Lower leg skin (tissue), 4 donors: ENCODE data around the gene LOXL4. TPM values are rescaled to one million over a fixed set of nuclear protein-coding genes. Genes with fewer than 3 reads are reported as not detected.

Experiments
- DNase-seq, 2 donors: peaks; one replicate each; pipeline ENCODE4 v3.0.0-alpha.2; 2019; ENCODE audit warnings: low spot score in 2 of 2
- H3K4me3 ChIP-seq: fragments of 200-600 bp; sonication (generic); 2 replicates; pipeline ENCODE4 v1.5.1; 2017; ENCODE audit warnings: mild to moderate bottlenecking, low read depth; ENCODE audit not compliant: poor library complexity, severe bottlenecking
- POLR2A ChIP-seq, 2 donors: fragments of 450-650 bp; IDR thresholded peaks; one replicate each; pipeline ENCODE4 v1.6.1; 2016 to 2017; ENCODE audit warnings: antibody characterized with exemption in 2 of 2, mild to moderate bottlenecking in 1 of 2, moderate library complexity in 1 of 2
- WGBS, 2 donors: methylation state at CpG; one replicate each; pipeline ENCODE4 v1.1.5; 2018; 5-methylcytosine and 5-hydroxymethylcytosine counted together
- intact Hi-C: fragments of 100-400 bp; cut with DNase I; formaldehyde crosslinking; loops from one replicate; pipeline ENCODE4 v1.15.0; 2023; ENCODE audit warnings: low total_unique reads
- total RNA-seq, 4 donors: library from RNA; depleted of rRNA; stranded (reverse); fragments of >200 nt; gene quantifications; one replicate each; pipeline ENCODE4 v1.1.0, GENCODE V29; 2016
- TF ChIP-seq, protein P1 (sequence below), 3 donors: fragments of 450-650 bp; IDR thresholded peaks; one replicate each; pipeline ENCODE4 v1.5.1; 2016; ENCODE audit warnings: antibody characterized with exemption in 3 of 3, mild to moderate bottlenecking in 3 of 3, moderate library complexity in 2 of 3

LOXL4 gene
- total RNA-seq, 4 donors from 2014 or later, result 1.7 to 4.0 (median 2.3) TPM

- intact Hi-C loops, result loop anchor here (10.0 kb wide), 1 partner anchor 398 kb away; no protein-coding TSS in a partner anchor
- TF ChIP-seq POLR2A (IDR thresholded peaks at IDR 0.05), result no peak
- TF ChIP-seq, protein P1, sequence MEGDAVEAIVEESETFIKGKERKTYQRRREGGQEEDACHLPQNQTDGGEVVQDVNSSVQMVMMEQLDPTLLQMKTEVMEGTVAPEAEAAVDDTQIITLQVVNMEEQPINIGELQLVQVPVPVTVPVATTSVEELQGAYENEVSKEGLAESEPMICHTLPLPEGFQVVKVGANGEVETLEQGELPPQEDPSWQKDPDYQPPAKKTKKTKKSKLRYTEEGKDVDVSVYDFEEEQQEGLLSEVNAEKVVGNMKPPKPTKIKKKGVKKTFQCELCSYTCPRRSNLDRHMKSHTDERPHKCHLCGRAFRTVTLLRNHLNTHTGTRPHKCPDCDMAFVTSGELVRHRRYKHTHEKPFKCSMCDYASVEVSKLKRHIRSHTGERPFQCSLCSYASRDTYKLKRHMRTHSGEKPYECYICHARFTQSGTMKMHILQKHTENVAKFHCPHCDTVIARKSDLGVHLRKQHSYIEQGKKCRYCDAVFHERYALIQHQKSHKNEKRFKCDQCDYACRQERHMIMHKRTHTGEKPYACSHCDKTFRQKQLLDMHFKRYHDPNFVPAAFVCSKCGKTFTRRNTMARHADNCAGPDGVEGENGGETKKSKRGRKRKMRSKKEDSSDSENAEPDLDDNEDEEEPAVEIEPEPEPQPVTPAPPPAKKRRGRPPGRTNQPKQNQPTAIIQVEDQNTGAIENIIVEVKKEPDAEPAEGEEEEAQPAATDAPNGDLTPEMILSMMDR (IDR thresholded peaks at IDR 0.05), result no peak
- no peak for DNase-seq
- 84 to 93% methylated on average over 5 of the region's 5 CpGs for WGBS, 2 donors
- H3K4me3 ChIP-seq, result no peak overlapping the region
Measured at GRCh38 chr10:98312822-98313221, 44.8 kb upstream of the LOXL4 start.

DNA sequence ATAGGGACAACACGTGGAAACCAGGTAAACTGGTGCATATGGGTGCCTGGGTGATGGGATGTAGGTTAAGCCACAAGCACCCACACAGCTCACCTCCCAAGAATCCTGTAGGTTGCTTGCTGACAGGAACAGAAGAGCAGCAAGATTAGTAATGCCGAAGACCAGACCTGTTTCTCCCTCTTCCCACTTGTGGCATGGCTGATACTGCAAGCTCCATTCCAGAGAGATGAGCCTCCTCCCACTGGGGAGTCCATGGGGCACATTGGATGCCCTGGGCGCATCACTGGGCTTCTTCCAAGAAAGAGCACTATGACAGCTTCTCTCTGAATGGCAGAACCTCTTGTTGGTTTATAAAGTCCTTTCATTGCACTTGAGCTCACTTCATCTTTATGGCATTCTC lies 44.4 kb upstream of the LOXL4 start:
- intact Hi-C loops, result loop anchor here (10.0 kb wide), 1 partner anchor 398 kb away; no protein-coding TSS in a partner anchor
- 73 to 84% methylated on average over 3 of the region's 3 CpGs for WGBS, 2 donors
- H3K4me3 ChIP-seq, result no peak overlapping the region
- TF ChIP-seq, protein P1 (IDR thresholded peaks at IDR 0.05), result no peak
- DNase-seq, result no peak

DNA sequence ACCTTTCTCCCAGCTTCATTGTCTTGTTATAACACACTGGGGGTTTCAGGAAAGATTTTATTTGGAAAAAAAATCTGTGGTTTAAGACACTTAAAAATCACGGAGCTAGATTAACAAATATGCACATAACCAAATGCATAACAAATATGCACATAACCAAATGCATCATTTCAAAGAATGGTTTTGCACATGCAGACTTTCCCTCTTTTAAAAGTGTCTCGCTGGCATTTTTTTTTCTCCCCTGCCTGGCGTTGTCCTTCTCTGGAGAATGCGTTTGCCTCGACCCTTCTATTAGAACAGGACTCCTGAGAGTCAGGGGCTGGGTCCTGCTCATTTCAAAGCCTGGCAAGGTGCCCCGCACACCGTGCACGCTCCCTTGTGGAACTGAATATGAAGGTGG lies 42.7 kb upstream of the LOXL4 start:
- TF ChIP-seq, protein P1 (IDR thresholded peaks at IDR 0.05), result no peak
- TF ChIP-seq POLR2A (IDR thresholded peaks at IDR 0.05), result no peak
- intact Hi-C loops, result loop anchor here (10.0 kb wide), 1 partner anchor 396 kb away; no protein-coding TSS in a partner anchor
- H3K4me3 ChIP-seq, result no peak overlapping the region
- WGBS, 2 donors, result 81 to 88% methylated on average over 8 of the region's 8 CpGs
- DNase-seq, result no peak

- intact Hi-C loops, result loop anchor here (10.0 kb wide), 1 partner anchor 395 kb away; no protein-coding TSS in a partner anchor
Measured at GRCh38 chr10:98309366-98310355, 41.7 kb upstream of the LOXL4 start.

DNA sequence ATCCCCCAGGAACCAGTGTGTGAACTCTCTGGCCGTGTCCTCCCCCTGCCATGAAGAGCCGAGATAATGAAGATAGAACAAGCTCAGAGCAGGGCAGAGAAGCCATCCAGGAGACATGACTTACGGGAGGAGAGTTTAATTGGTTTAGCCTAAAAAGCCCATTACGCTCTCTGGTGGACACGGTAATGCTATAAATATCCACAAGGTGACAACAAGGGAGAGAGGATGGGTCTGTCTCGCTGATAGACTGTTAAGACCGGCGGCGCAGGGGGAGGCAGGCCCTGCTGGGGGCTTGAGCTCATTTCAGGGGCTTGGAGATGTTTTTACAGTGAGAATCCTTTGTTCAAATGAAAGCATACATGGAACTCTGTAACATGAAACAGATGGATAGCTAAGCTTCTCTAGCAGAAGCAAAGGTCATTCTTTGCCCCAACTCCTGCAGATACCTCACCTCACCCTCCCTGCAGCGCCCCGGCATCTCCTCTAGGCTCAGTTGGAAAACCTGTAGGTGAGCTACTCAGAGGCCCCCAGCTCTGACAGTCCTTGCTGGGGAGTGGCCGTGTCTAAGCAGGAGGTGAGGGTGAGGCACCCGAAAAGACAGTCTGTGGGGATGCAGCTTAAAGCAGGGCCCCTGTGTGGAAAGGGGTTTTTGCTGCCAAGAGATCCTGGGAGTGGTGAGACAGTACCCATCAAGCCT lies 40.8 kb upstream of the LOXL4 start:
- DNase-seq, result no peak
- TF ChIP-seq, protein P1 (IDR thresholded peaks at IDR 0.05), result no peak
- no peak for TF ChIP-seq POLR2A (IDR thresholded peaks at IDR 0.05)
- WGBS, 2 donors, result 58 to 64% methylated on average over 13 of the region's 13 CpGs
- intact Hi-C loops, result no loop called here
- H3K4me3 ChIP-seq, result no peak overlapping the region

More at GRCh38 chr10:98309366-98310355, 41.7 kb upstream of the LOXL4 start:
- 15% methylated on average over 21 of the region's 21 CpGs for WGBS, 2 donors
- DNase-seq, result peak; percentile 66 to 95
- TF ChIP-seq POLR2A (IDR thresholded peaks at IDR 0.05), result no peak
- TF ChIP-seq, protein P1 (IDR thresholded peaks at IDR 0.05), result peak in 1 of 3 donors; percentile 69
- H3K4me3 ChIP-seq, result no peak overlapping the region
